Measurements from ENCODE around the gene KXD1. TPM values are rescaled to one million over a fixed set of nuclear protein-coding genes. Genes with fewer than 3 reads are reported as not detected.
"Not testable (repeated sequence)": the region's sequence is repeated elsewhere in the genome, so short reads cannot be mapped to it uniquely, and the experiment has no call there.

KXD1 gene
- total RNA-seq, 2 experiments from 2014 or later = 124 to 129 TPM

DNA sequence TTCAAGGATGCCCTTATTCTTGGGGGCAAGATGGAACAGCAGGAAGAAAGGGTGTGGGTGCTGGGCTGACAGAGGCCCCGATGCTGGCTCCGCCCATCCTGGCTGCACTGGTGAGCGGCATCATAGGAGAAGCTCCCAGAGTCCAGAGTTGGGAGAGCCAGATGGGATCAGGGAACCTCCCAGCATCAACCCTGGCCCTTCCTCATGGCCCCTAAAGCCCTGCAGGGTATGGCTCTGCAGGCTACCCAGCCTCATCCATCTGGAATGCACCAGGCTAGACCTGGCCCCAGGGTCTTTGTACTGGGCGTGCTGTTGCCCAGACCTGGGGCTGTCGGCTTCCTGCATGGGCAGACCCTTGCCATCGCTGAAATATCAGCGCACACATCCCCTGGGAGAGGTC lies 27.9 kb upstream of the KXD1 start:
- POLR2A ChIA-PET = no interaction called here
- CTCF ChIA-PET = interaction anchor here (0.6 to 1.1 kb wide), 2 partner anchors 20 to 111 kb away, joined by 3 read pairs; no protein-coding TSS in a partner anchor

DNA sequence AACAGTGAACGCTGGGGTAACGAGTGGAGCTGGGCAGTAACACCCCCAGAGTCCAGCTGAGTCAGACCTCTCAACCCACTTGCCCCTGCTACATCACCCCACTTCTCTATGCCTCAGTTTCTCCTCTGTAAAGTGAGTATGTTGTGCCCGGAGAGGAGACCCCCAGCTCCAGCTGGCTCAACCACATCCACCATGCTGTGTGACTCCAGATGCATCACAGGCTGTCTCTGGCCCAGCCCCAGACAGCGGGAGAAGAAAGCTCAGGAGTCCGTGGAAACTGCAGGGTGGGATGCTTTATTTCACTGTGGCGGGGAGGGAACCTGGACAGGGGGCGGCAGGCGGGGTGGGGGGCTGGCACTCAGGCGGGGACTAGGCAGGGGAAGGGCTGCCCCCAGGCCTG lies 26.2 kb upstream of the KXD1 start:
- ChIA-PET POLR2A (interaction anchor here (0.7 kb wide), 1 partner anchor 27 kb away, joined by 6 read pairs; no protein-coding TSS in a partner anchor), CTCF (no interaction called here)

DNA sequence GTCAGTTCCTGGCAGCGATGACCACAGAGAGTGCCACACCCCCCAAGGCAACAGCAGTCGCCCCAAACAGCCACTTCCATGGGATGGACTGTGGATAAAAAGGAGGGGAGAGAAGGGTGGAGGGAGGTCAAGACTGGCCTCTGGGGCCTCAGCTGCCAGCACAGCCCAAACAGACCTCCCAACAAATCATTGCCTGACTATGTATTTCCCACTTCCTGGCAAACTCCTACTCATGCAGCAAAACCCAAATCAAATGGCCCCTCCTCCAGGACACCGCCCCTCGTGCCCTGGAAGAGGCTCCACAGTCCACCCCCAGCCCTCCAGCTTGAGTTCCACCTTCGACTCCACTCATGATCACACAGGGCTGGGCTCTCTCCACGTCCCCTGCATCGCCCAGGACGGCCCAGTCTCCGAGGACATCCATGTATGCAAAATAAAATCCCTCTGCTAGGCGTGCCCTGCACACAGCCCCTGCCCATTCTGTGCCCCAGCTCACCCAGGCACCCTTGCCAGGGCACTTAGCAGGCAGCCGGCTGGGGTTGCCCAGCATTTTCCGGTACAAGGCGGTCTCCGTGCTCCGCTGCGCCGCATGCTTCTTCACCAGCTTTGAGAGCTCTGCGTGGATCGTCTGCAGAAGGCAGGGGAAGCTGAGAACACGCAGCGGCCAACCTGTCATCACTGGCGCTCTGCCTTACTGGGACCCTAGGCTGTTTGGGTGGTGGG lies 25.3 kb upstream of the KXD1 start:
- CTCF ChIA-PET = no interaction called here
- POLR2A ChIA-PET = no interaction called here

DNA sequence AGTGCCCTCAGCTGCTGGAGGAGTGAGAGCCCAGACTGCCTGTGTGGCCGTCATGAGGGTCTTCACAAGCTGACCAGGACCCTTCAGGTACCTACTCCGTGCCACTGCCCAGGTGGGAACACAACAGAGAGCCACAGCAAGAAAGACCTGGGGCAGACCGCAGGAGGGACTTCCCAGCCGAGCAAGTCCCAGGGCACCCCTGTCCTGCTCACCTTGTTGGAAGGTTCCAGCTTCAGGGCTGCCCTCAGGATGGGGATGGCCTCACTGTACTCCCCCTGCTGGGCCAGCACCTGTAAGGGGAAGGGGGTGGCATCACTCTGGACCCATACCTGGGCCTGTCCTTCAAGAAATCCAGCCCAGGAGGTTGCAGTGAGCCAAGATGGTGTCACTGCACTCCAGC lies 24.6 kb upstream of the KXD1 start:
- CTCF ChIA-PET = no interaction called here
- POLR2A ChIA-PET = no interaction called here

DNA sequence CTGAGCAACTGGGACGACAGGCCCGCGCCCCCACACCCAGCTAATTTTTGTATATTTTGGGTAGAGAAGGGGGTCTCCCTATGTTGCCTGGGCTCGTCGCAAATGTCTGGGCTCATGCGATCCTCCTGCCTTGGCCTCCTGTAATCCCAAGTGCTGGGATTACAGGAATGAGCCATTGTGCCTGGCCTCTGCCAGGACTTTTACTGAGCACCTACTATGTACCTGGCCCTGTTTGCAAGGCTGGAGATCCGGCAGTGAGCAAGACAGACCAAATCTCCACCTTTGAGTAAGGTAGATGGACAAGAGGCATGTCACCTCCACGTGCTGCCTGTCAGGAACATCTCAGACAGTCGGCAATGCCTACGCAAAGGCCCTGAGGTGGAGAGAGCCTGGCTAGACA lies 21.2 kb upstream of the KXD1 start:
- ChIA-PET CTCF (no interaction called here), POLR2A (no interaction called here)

DNA sequence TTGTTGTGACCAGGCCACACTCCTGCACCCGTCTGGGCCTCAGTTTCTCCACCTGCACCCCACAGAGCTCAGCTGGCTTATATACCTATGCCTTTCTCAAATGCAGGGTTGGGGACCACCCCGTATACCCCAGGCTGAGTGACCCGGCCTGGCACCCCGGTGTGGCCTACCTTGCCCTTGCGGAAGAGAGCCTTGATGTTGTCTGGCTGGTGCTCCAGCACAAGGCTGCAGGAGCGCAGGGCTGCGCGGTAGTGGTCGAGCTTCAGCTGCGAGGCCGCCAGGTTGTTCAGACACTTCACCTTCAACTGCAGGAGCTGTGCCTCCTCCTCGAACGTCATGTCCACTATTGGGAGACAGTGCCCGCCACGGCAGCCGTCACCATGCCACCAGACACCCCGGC lies 20.2 kb upstream of the KXD1 start:
- ChIA-PET POLR2A (no interaction called here), CTCF (no interaction called here)

DNA sequence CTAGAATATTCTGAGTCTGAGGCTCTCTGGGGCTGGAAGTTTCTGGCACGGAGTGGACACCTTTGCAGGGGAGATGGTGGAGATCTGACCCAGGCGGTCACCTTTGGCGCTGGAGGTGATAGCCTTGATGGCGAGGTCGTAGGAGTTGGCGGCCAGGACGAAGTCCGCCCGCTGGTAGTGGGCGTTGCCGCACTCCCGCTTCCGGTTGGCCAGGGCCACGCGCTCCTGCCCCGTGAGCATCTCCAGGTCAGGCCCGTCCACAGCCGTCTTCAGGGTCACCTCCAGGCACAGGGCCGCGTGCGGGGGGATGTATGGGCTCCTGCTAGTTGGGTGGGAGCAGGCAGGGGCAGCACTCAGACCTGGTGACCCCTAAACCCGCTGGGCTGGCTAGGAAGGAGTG lies 19.6 kb upstream of the KXD1 start:
- ChIA-PET POLR2A (no interaction called here), CTCF (interaction anchor here (1.8 kb wide), 1 partner anchor 56 kb away, joined by 4 read pairs; no protein-coding TSS in a partner anchor)

DNA sequence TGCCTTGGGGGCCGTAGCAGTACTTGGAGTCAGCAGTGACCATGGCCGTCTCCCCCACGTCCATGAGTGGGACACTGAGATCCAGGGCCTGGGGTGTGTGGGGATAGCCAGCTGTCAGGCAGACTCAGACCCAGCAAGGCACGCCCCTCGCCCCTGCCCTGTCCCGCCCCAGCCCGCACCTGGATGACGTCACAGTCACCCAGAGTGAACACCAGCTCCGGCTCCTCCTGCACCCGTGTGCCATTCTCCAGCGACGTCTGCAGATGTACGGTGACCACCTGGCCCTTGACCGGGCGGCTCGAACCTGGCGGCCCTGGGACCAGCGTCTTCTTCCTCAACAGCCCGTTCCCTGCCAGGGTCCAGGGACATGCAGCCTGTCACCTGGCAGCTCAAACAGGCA lies 18.3 kb upstream of the KXD1 start:
- POLR2A ChIA-PET = no interaction called here

DNA sequence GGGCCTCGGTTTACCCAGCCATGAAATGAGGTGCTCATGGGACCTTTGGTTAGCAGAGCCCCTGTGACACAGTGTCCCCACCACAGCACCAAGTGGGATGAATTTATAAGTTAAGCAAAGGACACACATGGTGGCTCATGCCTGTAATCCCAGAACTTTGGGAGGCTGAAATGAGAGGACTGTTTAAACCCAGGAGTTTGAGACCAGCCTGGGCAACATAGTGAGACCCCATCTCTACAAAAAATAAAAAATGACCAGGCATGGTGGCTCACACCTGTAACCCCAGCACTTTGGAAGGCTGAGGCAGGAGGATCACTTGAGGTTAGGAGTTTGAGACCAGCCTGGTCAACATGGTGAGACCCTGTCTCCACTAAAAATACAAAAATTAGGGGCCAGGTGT lies 17.5 kb upstream of the KXD1 start:
- CTCF ChIA-PET = interaction anchor here (1.2 to 1.8 kb wide), 2 partner anchors 16 to 53 kb away, joined by 3 to 4 read pairs; no protein-coding TSS in a partner anchor
- POLR2A ChIA-PET = not testable (repeated sequence)

More for the DNA sequence above, 18.3 kb upstream of the KXD1 start:
- CTCF ChIA-PET = interaction anchor here (1.8 kb wide), 1 partner anchor 54 kb away, joined by 4 read pairs; no protein-coding TSS in a partner anchor

DNA sequence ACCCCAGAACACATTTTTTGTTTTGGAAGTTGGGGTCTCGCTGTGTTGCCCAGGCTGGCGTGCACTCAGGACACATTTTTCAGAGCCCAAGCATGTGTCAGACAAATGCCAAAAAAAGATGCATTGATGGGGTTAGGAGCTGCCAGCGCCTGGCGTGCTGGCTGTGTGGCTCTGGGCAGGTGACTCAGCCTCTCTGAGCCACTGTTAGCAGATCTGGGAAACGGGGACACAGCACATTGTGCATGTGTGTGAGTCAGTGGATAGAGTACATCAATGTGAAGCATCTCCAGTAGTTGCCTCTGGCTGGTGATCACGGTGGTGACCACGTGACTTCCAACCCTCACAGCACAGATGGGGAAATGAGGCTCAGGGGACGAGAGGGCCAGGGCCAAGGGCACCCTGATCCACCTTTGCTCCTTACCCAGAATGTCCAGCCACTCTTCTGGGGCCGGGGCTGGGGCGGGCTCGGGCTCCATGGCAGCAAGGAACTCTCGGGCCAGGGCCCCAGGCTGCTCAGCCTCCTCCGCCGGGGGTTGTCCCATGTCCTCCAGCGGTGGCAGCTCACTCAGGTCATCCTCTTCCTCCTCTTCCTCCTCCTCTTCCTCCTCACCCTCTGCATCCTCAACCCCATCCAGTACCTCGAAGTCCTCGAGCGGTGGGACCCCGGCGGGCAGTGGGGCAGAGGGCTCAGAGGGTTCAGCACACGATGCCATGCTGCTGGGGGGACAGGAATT lies 16.2 kb upstream of the KXD1 start:
- ChIA-PET CTCF (interaction anchor here (0.9 kb wide), 1 partner anchor 15 kb away, joined by 4 read pairs; no protein-coding TSS in a partner anchor), POLR2A (no interaction called here)

DNA sequence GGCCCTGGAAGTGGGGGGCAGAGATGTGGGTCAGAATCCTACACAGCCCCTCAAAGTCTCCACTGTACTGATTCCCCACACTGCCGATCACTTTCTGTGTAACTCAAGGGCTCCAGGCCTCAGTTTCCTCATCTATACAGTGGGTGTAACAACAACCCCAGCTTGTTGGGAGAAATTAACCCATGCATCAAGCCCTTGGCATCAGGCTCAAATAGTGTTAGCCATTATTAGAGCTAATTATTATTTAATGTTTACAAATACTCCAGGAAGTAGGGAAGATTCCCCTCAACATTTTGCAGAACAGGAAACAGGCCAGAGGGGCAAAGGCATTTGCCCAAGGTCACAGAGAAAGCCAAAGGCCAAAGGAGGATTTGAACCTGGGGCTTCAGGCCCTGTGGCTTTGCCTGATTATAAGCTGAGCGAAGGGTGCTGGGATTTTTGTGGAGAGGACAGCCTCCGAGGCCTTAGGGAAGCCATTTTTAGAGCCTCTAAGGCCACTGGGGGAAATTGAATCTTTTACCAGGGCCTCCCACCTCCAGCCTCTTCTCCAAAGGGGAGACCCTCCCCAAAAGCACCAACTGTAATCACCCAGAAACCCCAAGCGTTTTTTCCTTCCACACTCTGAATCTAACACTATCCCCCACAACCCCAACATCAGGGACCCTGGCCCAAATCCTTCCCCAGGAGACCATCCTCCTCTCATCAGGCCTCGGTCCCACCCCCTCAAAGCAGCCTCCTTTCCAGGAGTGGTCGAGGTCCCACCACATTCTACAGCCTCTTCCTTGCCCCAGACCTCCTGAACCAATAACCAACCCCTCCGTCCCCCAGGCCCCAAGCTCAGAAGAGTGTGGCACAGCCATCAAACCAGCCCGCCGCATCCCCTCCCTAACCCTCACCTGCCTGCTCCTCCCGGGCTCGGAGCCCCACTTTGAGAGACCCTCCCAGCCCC lies 15.4 kb upstream of the KXD1 start:
- ChIA-PET POLR2A (interaction anchor here (0.8 to 1.0 kb wide), 2 partner anchors 20 to 29 kb away, joined by 3 to 9 read pairs; partner anchors contain the start of gene UBA52), CTCF (no interaction called here)

DNA sequence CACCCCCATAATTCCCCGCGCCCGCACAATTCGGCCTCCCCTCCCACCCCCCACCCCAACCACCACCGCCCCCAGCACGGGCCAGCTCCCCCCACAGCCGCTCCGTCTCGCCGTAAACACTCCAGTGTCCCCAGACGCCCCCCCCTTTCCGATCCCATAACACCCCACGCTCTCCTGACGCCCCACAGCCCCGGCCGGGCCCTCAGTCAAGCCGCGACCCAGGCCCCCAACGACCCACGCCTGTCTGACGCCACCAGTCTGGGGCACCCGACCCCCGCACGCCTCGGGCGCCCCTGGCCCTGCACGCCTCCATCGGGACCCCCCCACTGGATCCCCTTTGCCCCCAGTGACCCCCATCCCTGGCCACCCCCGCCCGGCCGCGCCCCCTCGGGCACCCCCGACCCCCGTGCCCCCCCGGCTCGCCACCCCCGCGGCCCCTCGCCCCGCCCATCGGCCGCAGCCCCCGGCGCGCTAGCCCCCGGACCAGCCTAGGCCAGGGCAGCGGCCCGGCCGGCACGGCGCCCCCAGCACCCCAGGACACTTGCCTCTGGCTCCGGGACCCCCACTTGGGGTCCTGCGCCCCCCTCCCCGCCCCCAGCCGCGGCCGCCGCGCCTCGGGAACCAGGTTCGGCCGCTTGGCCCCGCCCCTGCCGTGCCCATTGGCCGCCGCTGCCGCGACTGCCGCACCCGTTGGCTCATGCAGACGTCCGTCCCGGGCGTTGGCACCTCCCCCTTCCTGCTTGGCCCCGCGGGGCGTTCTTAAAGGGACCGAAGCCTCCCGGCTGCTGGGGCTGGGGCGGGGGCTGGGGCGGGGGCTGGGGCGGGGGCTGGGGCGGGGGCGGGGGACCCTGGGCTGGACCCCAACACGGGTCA lies 14.5 kb upstream of the KXD1 start, which contains the start of gene FKBP8:
FKBP8 (minus strand) TSS at position 633 of the 873 bp plus-strand sequence. CDS start 1,603 bp downstream, outside the sequence.
- ChIA-PET POLR2A (interaction anchor here (0.8 to 2.2 kb wide), 5 partner anchors 14 to 28 kb away, joined by 3 to 12 read pairs (median 9); partner anchors contain the start of genes ELL, KXD1 and UBA52), CTCF (interaction anchor here (1.3 to 1.6 kb wide), 3 partner anchors 21 to 45 kb away, joined by 3 to 9 read pairs (median 4); partner anchors contain the start of genes ELL and REX1BD)

DNA sequence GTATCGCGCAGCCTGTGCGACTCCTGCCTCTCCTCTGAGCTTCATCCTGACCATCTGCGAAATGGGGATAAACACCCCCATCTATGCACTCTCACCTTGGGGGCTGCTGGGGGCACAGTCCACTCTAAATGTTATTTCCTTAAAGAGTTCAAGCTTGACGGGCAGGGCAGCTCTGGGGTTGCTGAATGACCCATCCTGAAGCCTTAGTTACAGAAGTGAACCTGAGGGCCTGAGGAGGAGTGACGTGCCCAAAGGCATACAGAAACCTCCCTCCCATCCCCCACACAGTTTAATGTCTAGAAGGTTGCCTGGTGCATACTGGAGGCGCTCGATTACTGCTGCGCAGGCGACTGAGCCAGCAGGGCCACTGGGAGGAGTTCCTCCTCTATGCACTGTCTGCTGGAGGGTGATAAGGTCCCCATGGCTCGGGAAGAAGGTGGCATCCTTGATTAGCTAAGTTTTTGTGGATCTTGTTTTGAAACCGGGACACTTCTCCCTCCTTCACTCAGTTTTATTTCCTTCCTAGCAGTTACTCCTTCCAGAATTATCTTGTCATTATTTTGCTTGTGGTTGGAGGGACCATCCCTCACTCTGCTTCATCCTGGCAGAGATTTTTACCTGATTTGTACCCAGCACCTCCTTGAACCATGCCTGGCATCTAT lies 13.7 kb upstream of the KXD1 start:
- ChIA-PET POLR2A (interaction anchor here (1.0 to 2.2 kb wide), 3 partner anchors 13 to 28 kb away, joined by 4 to 12 read pairs (median 9); partner anchors contain the start of genes ELL, KXD1 and UBA52), CTCF (interaction anchor here (0.7 to 1.6 kb wide), 6 partner anchors 22 to 282 kb away, joined by 3 to 9 read pairs (median 4); partner anchors contain the start of genes ELL, REX1BD and UBA52)

DNA sequence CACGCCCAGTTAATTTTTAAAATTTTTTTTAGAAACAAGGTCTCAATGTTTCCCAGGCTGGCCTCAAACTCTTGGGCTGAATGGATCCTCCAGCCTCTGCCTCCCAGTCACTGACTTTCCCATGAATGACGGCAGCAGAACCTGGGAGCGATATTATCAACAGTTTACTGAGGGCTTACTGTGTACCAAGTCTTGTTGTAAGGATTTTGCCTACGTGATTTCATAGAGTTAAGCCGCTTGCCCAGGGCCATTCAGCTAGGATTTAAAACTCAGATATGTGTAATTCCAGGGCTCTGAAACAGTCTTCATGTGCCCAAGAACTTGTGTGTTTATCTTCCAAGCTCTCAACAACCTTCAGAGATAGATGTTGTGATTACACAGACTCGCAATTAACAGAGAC lies 6.0 kb upstream of the KXD1 start:
- ChIA-PET POLR2A (no interaction called here), CTCF (interaction anchor here (1.1 to 1.5 kb wide), 2 partner anchors 17 to 101 kb away, joined by 4 to 5 read pairs; no protein-coding TSS in a partner anchor)

DNA sequence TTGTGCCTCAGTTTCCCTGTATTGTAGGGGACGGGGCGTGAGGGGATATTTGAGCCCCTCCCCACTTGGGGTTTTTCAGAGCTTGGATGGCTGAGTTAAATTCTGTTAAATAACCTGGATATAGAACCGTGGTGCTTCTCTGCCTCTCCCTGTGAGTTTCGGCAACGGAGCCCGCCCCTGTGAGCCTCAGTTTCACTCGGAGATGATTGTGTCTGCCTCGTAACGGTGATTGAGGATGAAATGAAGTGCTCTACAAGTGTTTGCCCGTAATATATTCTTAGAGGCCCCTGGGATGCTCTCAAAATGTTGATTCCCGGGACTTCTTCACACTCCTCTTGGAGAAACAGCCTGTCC lies 509 bp downstream of the KXD1 start:
- ChIA-PET CTCF (interaction anchor here (0.7 to 1.9 kb wide), 6 partner anchors 13 to 279 kb away, joined by 3 to 12 read pairs (median 4); partner anchors contain the start of gene REX1BD), POLR2A (interaction anchor here (0.5 to 3.5 kb wide), 9 partner anchors 13 to 84 kb away, joined by 3 to 28 read pairs (median 6); partner anchors contain the start of genes ELL, REX1BD and UBA52)

DNA sequence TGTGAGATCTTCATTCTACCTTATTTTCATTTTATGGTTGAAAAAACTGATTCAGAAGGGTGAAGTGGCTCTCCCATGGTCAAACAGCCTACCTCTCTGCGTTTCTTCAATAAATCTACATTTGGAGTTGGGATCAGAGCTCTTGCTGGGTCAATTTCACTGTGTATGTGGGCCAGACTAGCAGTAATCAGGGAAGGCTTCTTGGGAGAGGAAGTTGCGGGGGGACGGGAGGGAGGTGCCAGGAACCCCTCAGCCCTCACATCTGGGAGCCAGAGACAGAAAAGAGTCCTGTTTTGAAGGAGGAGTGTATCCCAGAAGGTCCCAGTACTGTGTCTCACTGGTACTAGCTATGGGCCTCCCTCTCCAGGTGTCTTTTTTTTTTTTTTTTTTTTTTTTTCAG lies 934 bp downstream of the KXD1 start:
- CTCF ChIA-PET = interaction anchor here (0.7 to 1.9 kb wide), 6 partner anchors 13 to 279 kb away, joined by 3 to 12 read pairs (median 4); partner anchors contain the start of genes REX1BD and UBA52
- POLR2A ChIA-PET = interaction anchor here (0.5 to 3.5 kb wide), 6 partner anchors 12 to 49 kb away, joined by 3 to 28 read pairs (median 9); partner anchors contain the start of genes ELL and UBA52

DNA sequence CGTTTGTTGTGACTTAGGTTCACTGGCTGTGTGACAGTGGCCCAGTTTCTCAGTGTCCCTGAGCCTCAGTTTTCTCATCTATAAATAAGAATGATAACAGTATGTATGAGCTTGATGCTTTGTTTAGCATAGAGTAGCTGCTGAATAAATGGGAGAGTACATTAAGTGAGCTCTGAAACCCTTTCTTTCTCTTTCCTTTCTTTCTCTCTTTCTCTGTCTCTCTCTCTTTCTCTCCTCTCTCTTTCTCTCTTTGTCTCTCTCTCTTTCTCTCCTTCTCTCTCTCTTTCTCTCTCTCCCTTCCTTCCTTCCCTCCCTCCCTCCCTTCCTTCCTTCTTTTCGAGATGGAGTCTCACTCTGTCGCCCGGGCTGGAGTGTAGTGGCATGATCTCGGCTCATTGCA lies 2.0 kb downstream of the KXD1 start:
- CTCF ChIA-PET = interaction anchor here (1.0 to 1.9 kb wide), 2 partner anchors 12 to 29 kb away, joined by 3 to 9 read pairs; partner anchors contain the start of genes REX1BD and UBA52
- POLR2A ChIA-PET = interaction anchor here (3.5 kb wide), 1 partner anchor 11 kb away, joined by 28 read pairs; the partner anchor contains the start of gene UBA52
